Measurements from ENCODE around the gene KCNK17. TPM values are rescaled to one million over a fixed set of nuclear protein-coding genes. Genes with fewer than 3 reads are reported as not detected.

Gene KCNK17
- total and polyA plus RNA-seq, 2 donors (not counting 3 experiments of a cell fraction or from before 2014, with no cell fraction given): not detected

- no peak overlapping the region for H3K27ac ChIP-seq (ENCODE audit: insufficient read depth, low read depth, low read length)
- no peak overlapping the region for H3K4me2 ChIP-seq (ENCODE audit: insufficient read depth, low read length)
- no peak overlapping the region for H2AFZ ChIP-seq (ENCODE audit: low read depth, low read length)
- H3K79me2 ChIP-seq (ENCODE audit: control insufficient read depth, insufficient read depth, low read length): no peaks in the 10 kb centered on the region
- H3K27me3 ChIP-seq (ENCODE audit: control insufficient read depth in 2 of 2, insufficient read depth in 2 of 2, low read length in 2 of 2): peaks cover 19 to 24% of the 10 kb centered on the region in 2 experiments
- FAIRE-seq (no peak), DNase-seq (ENCODE audit: low read depth, low spot score) (no peak)
- POLR2A ChIA-PET: no interaction called here
- H3K9me1 ChIP-seq (replicated peaks; ENCODE audit: control insufficient read depth, extremely low read depth, insufficient read depth, low read length): no peaks in the 10 kb centered on the region
- H3K9me3 ChIP-seq (replicated peaks; ENCODE audit: control insufficient read depth, insufficient read depth, low read length): no peaks in the 10 kb centered on the region
- intact Hi-C loops (cut with micrococcal nuclease) (no loop called here), dilution Hi-C loops (cut with MboI; ENCODE audit: extremely low pct_ligation_motif_present, low sequenced_read_pairs) (no loop called here)
- H3K4me1 ChIP-seq (ENCODE audit: control insufficient read depth, extremely low read depth, insufficient read depth, low read length): no peaks in the 10 kb centered on the region
- no peaks in the 10 kb centered on the region for H4K20me1 ChIP-seq (replicated peaks; ENCODE audit: control insufficient read depth, extremely low read depth, insufficient read depth, low read length)
- TF ChIP-seq MYC (IDR thresholded peaks at IDR 0.05; ENCODE audit: low read depth, low read length) (no peak), JUN (IDR thresholded peaks at IDR 0.05; ENCODE audit: borderline replicate concordance, insufficient read depth, insufficient read length, low read depth) (no peak), POLR2AphosphoS5 (IDR thresholded peaks at IDR 0.05; ENCODE audit: insufficient read depth, low read depth, low read length) (no peak), FOS (IDR thresholded peaks at IDR 0.05; ENCODE audit: borderline replicate concordance, insufficient read depth, low read length) (no peak), CTCF (IDR thresholded peaks at IDR 0.05; ENCODE audit: extremely low read depth in 1 of 2, insufficient read depth in 1 of 2, low read depth in 1 of 2, low read length in 2 of 2) (no peak), POLR2A (IDR thresholded peaks at IDR 0.05; ENCODE audit: low read depth, low read length) (no peak), MAX (IDR thresholded peaks at IDR 0.05; ENCODE audit: insufficient read depth, insufficient read length) (no peak), GATA2 (IDR thresholded peaks at IDR 0.05; ENCODE audit: insufficient read depth, insufficient read length, low read depth, low read length) (no peak), EZH2 (IDR thresholded peaks at IDR 0.05; ENCODE audit: borderline replicate concordance, low read depth, low read length, severe bottlenecking) (no peak)
- H3K36me3 ChIP-seq (ENCODE audit: control insufficient read depth in 2 of 2, extremely low read depth in 1 of 2, insufficient read depth in 2 of 2, low read length in 2 of 2): no peaks in the 10 kb centered on the region
- BruUV-seq (replicated peaks): no TSS peak
- no peak overlapping the region for H3K4me3 ChIP-seq (replicated peaks in 1 of 3; ENCODE audit: insufficient read depth in 1 of 3, low read depth in 1 of 3, low read length in 3 of 3)
- CTCF ChIA-PET: interaction anchor here (0.8 to 1.3 kb wide), 2 partner anchors 12 to 147 kb away, joined by 3 read pairs; no protein-coding TSS in a partner anchor
- H3K9ac ChIP-seq (replicated peaks; ENCODE audit: extremely low read depth, insufficient read depth, low read length): no peak overlapping the region
Measured at GRCh38 chr6:39312912-39313525, 1.2 kb downstream of the KCNK17 start.
